Superior temporal gyrus (tissue), 1 donor: ENCODE data around the gene SH3PXD2A.

Source experiments
- DNase-seq: peaks from one replicate; pipeline ENCODE4 v3.0.0-alpha.2; 2016; ENCODE audit errors: extremely low spot score

Gene SH3PXD2A

GRCh38 chr10:103855424-103855823, at the start of gene SH3PXD2A:
TSS of gene SH3PXD2A (minus strand) at chr10:103855576. CDS start at chr10:103855266, 310 bp downstream.
- no peak for DNase-seq

GRCh38 chr10:103901299-103901698, 45.9 kb upstream of the SH3PXD2A start:
- no peak for DNase-seq

- DNase-seq, result no peak
Measured at GRCh38 chr10:103899312-103899711, 43.9 kb upstream of the SH3PXD2A start.

- no peak for DNase-seq
Measured at GRCh38 chr10:103897241-103897774, 41.9 kb upstream of the SH3PXD2A start.

GRCh38 chr10:103896225-103896624, 40.8 kb upstream of the SH3PXD2A start:
- DNase-seq, result no peak

- DNase-seq, result no peak
Measured at GRCh38 chr10:103895411-103896186, 40.2 kb upstream of the SH3PXD2A start.

- no peak for DNase-seq
Measured at GRCh38 chr10:103894441-103894864, 39.1 kb upstream of the SH3PXD2A start.

GRCh38 chr10:103893817-103894216, 38.4 kb upstream of the SH3PXD2A start:
- DNase-seq, result no peak

- DNase-seq, result no peak
Measured at GRCh38 chr10:103892181-103892580, 36.8 kb upstream of the SH3PXD2A start.

- no peak for DNase-seq
Measured at GRCh38 chr10:103890688-103891087, 35.3 kb upstream of the SH3PXD2A start.

- no peak for DNase-seq
Measured at GRCh38 chr10:103890194-103890658, 34.9 kb upstream of the SH3PXD2A start.

- DNase-seq, result no peak
Measured at GRCh38 chr10:103889121-103889720, 33.8 kb upstream of the SH3PXD2A start.

GRCh38 chr10:103888113-103888841, 32.9 kb upstream of the SH3PXD2A start:
- DNase-seq, result peak; percentile 87

GRCh38 chr10:103885617-103886016, 30.2 kb upstream of the SH3PXD2A start:
- no peak for DNase-seq

- peak; percentile 88 for DNase-seq
Measured at GRCh38 chr10:103884681-103885139, 29.3 kb upstream of the SH3PXD2A start.

- DNase-seq, result no peak
Measured at GRCh38 chr10:103882285-103883007, 27.1 kb upstream of the SH3PXD2A start.

- DNase-seq, result no peak
Measured at GRCh38 chr10:103881416-103882284, 26.3 kb upstream of the SH3PXD2A start.

GRCh38 chr10:103879831-103880230, 24.5 kb upstream of the SH3PXD2A start:
- no peak for DNase-seq

- DNase-seq, result no peak
Measured at GRCh38 chr10:103879409-103879808, 24.0 kb upstream of the SH3PXD2A start.

- DNase-seq, result peak; percentile 17
Measured at GRCh38 chr10:103877861-103878260, 22.5 kb upstream of the SH3PXD2A start.
